Trophoblast cell (in vitro differentiated cells and primary cell): ENCODE results near the gene TBC1D16.

Experiments
- DNase-seq, 2 donors: peaks; one replicate each; pipeline ENCODE4 v3.0.0-alpha.2; 2016
- H2AFZ ChIP-seq: 2 replicates; pipeline ENCODE4 v1.6.1; 2013; ENCODE audit warnings: low read length, moderate library complexity, mild to moderate bottlenecking; ENCODE audit not compliant: insufficient read depth, poor library complexity
- H2AK5ac ChIP-seq: 2 replicates; pipeline ENCODE4 v1.6.1; 2013; ENCODE audit warnings: mild to moderate bottlenecking, low read length
- H2BK120ac ChIP-seq: 2 replicates; pipeline ENCODE4 v1.6.1; 2013; ENCODE audit warnings: low read length, mild to moderate bottlenecking, moderate library complexity; ENCODE audit not compliant: insufficient read depth, poor library complexity
- H2BK12ac ChIP-seq: 2 replicates; pipeline ENCODE4 v1.6.1; 2013; ENCODE audit warnings: mild to moderate bottlenecking, low read length, moderate library complexity
- H2BK5ac ChIP-seq: 2 replicates; pipeline ENCODE4 v1.6.1; 2013; ENCODE audit warnings: low read length, low read depth, moderate library complexity, mild to moderate bottlenecking; ENCODE audit not compliant: poor library complexity
- H3K14ac ChIP-seq: 2 replicates; pipeline ENCODE4 v1.6.1; 2013; ENCODE audit warnings: mild to moderate bottlenecking, low read length
- H3K18ac ChIP-seq: 2 replicates; pipeline ENCODE4 v1.6.1; 2013; ENCODE audit warnings: mild to moderate bottlenecking, low read length
- H3K23ac ChIP-seq: 2 replicates; pipeline ENCODE4 v1.6.1; 2013; ENCODE audit warnings: low read length
- H3K27ac ChIP-seq: 2 replicates; pipeline ENCODE4 v1.5.1; 2013; ENCODE audit warnings: low read depth, mild to moderate bottlenecking, inconsistent platforms, low read length, moderate library complexity
- H3K27me3 ChIP-seq: 2 replicates; pipeline ENCODE4 v1.6.1; 2013; ENCODE audit warnings: inconsistent platforms, mild to moderate bottlenecking, low read length, moderate library complexity; ENCODE audit not compliant: insufficient read depth
- H3K36me3 ChIP-seq, 2 experiments: 1 replicate in 1 of 2; 2 replicates in 1 of 2; pipeline ENCODE4 v1.6.1; 2013; ENCODE audit warnings: low read length in 2 of 2, mild to moderate bottlenecking in 2 of 2, moderate library complexity in 1 of 2; ENCODE audit not compliant: insufficient read depth in 2 of 2, control insufficient read depth in 1 of 2
- H3K4ac ChIP-seq: 2 replicates; pipeline ENCODE4 v1.6.1; 2013; ENCODE audit warnings: low read depth, mild to moderate bottlenecking, low read length, moderate library complexity
- H3K4me1 ChIP-seq, 2 experiments: 1 replicate in 1 of 2; 2 replicates in 1 of 2; pipeline ENCODE4 v1.6.1; 2013; ENCODE audit warnings: low read length in 2 of 2, mild to moderate bottlenecking in 2 of 2, moderate library complexity in 1 of 2; ENCODE audit not compliant: insufficient read depth in 2 of 2, control insufficient read depth in 1 of 2
- H3K4me2 ChIP-seq: 2 replicates; pipeline ENCODE4 v1.6.1; 2013; ENCODE audit warnings: inconsistent platforms, mild to moderate bottlenecking, low read length, moderate library complexity
- H3K4me3 ChIP-seq: 2 replicates; pipeline ENCODE4 v1.5.1; 2013; ENCODE audit warnings: mild to moderate bottlenecking, low read depth, low read length, inconsistent platforms
- H3K79me1 ChIP-seq: one replicate; pipeline ENCODE4 v1.6.1; 2013; ENCODE audit warnings: low read length
- H3K79me2 ChIP-seq: 2 replicates; pipeline ENCODE4 v1.6.1; 2013; ENCODE audit warnings: low read length, mild to moderate bottlenecking; ENCODE audit not compliant: control insufficient read depth, insufficient read depth, poor library complexity
- H3K9ac ChIP-seq: 2 replicates; pipeline ENCODE4 v1.6.1; 2013; ENCODE audit warnings: mild to moderate bottlenecking, low read length
- H3K9me3 ChIP-seq: 2 replicates; pipeline ENCODE4 v1.6.1; 2013; ENCODE audit warnings: low read depth, mild to moderate bottlenecking, control low read depth, inconsistent platforms, low read length; ENCODE audit not compliant: insufficient read depth
- H4K12ac ChIP-seq: 2 replicates; pipeline ENCODE4 v1.6.1; 2013; ENCODE audit warnings: low read depth, mild to moderate bottlenecking, low read length, moderate library complexity
- H4K8ac ChIP-seq: 2 replicates; pipeline ENCODE4 v1.6.1; 2013; ENCODE audit warnings: low read depth, mild to moderate bottlenecking, low read length, moderate library complexity
- H4K91ac ChIP-seq: one replicate; pipeline ENCODE4 v1.6.1; 2013; ENCODE audit warnings: low read depth, mild to moderate bottlenecking, low read length, moderate library complexity
- WGBS: extraction: QIAGEN DNeasy Blood & Tissue Kit; methylation state at CpG from one replicate; pipeline ENCODE4 v1.1.7; 2013; ENCODE audit warnings: missing lambda C conversion rate; ENCODE audit not compliant: insufficient read length, insufficient coverage; ENCODE audit errors: extremely low coverage; 5-methylcytosine and 5-hydroxymethylcytosine counted together

The TBC1D16 gene

GRCh38 chr17:80026359-80027042 is 9.2 kb downstream of the TBC1D16 start:
- no peak overlapping the region for H4K12ac ChIP-seq
- H3K18ac ChIP-seq = no peak overlapping the region
- H3K27me3 ChIP-seq = no peaks in the 10 kb centered on the region
- H3K79me2 ChIP-seq = no peaks in the 10 kb centered on the region
- H3K4me2 ChIP-seq = no peak overlapping the region
- H3K14ac ChIP-seq = no peak overlapping the region
- no peak overlapping the region for H2BK120ac ChIP-seq
- no peak overlapping the region for H3K23ac ChIP-seq
- no peak overlapping the region for H3K4me3 ChIP-seq
- H3K36me3 ChIP-seq = peaks cover 3 to 6% of the 10 kb centered on the region in 2 experiments
- H3K4ac ChIP-seq = no peak overlapping the region
- H2AFZ ChIP-seq = no peak overlapping the region
- no peak overlapping the region for H2BK5ac ChIP-seq
- DNase-seq = no peak
- H4K91ac ChIP-seq = no peak overlapping the region
- H3K79me1 ChIP-seq = no peaks in the 10 kb centered on the region
- H4K8ac ChIP-seq = no peak overlapping the region
- no peak overlapping the region for H3K9ac ChIP-seq
- H2BK12ac ChIP-seq = no peak overlapping the region
- peaks cover 11% of the 10 kb centered on the region for H3K9me3 ChIP-seq
- no CpG with 5 or more reads among the region's 10 CpGs for WGBS
- no peak overlapping the region for H3K27ac ChIP-seq
- no peak overlapping the region for H2AK5ac ChIP-seq
- H3K4me1 ChIP-seq = peaks cover 0 to 11% of the 10 kb centered on the region in 2 experiments

DNA sequence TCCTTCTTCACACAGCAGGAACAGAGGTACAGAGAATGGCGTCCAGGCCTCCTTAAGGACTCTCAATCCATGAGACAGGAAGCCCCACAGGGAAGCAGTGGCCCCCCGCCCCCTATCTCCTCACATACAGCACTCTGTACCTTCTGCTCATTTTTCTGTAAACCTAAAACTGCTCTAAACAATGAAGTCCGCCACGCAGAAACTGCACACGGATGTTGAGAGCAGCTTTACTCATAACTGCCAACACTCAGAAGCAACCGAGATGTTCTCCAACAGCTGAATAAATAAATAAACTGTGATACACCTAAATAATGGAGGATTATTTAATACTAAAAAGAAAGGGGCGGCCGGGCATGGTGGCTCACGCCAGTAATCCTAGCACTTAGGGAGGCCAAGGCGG is 9.9 kb downstream of the TBC1D16 start:
- H4K8ac ChIP-seq = no peak overlapping the region

DNA sequence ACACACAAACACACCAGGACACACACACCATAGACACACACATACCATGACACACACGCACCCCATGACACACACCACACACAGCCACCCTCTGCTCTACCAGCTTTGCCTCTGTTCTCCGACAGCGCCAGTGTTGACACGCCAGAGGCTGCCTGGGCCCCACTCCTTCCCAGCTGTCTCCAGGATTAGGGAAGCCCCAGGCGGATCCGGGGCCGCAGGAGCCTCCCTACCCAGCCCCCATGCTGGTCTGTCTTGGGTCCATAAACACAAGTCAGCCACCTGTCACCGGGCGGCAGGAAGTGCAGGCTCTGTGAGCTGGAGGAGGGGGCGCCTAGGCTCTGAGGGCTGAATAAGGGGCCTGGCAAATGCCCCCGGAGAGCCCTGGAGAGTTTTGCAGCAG is 10.5 kb downstream of the TBC1D16 start:
- Histone ChIP-seq H3K23ac (no peak overlapping the region), H3K14ac (no peak overlapping the region), H2BK5ac (no peak overlapping the region), H4K12ac (no peak overlapping the region), H3K4me2 (no peak overlapping the region), H3K9me3 (peaks cover 11% of the 10 kb centered on the region), H3K9ac (no peak overlapping the region), H3K4me3 (no peak overlapping the region), H3K27me3 (no peaks in the 10 kb centered on the region), H4K8ac (no peak overlapping the region), H3K4me1 (peaks cover 0 to 8% of the 10 kb centered on the region in 2 experiments), H2AFZ (no peak overlapping the region), H3K36me3 (peaks cover 0 to 5% of the 10 kb centered on the region in 2 experiments), H4K91ac (no peak overlapping the region), H3K79me1 (no peaks in the 10 kb centered on the region), H3K4ac (no peak overlapping the region), H2BK120ac (no peak overlapping the region), H3K18ac (no peak overlapping the region), H3K27ac (no peak overlapping the region), H3K79me2 (no peaks in the 10 kb centered on the region), H2AK5ac (no peak overlapping the region), H2BK12ac (no peak overlapping the region)
- WGBS = no CpG with 5 or more reads among the region's 11 CpGs
- peak; percentile 37 to 53 for DNase-seq

More for the DNA sequence above, 9.9 kb downstream of the TBC1D16 start:
- Histone ChIP-seq H3K9me3 (peaks cover 11% of the 10 kb centered on the region), H3K4me1 (peaks cover 0 to 11% of the 10 kb centered on the region in 2 experiments), H3K79me1 (no peaks in the 10 kb centered on the region), H3K4ac (no peak overlapping the region), H3K36me3 (peaks cover 3 to 6% of the 10 kb centered on the region in 2 experiments), H2BK5ac (no peak overlapping the region), H2AK5ac (no peak overlapping the region), H2AFZ (no peak overlapping the region), H3K4me2 (no peak overlapping the region), H3K9ac (no peak overlapping the region), H3K27me3 (no peaks in the 10 kb centered on the region), H4K12ac (no peak overlapping the region), H3K79me2 (no peaks in the 10 kb centered on the region), H3K23ac (no peak overlapping the region), H3K18ac (no peak overlapping the region), H4K91ac (no peak overlapping the region), H3K27ac (no peak overlapping the region), H2BK120ac (no peak overlapping the region), H3K4me3 (no peak overlapping the region), H2BK12ac (no peak overlapping the region), H3K14ac (no peak overlapping the region)
- DNase-seq = no peak
- no CpG with 5 or more reads among the region's 10 CpGs for WGBS

DNA sequence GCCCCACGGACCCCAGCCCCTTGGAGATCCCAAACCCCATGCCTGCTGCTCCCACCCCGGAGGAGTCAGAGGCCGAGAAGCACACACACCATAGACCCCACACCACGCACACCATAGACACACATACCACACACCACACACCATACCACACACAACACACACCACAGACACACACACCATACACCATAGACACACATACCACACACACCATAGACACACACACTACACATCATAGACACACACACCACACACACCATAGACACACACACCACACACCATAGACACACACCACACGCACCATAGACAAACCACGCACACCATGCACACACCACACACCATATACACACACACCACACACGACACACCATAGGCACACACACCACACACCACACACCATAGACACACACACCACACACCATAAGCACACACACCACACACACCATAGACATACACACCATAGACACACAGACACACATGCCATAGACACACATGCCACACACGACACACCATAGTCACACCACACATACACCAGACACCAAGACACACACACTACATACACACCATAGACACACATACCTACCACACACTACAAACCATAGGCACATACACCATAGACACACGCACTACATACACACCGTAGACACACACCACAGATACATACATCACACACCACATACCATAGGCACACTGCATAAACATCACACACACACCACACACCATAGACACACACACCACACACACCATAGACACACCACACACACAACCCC is 11.3 kb downstream of the TBC1D16 start:
- Histone ChIP-seq H3K27me3 (no peaks in the 10 kb centered on the region), H3K36me3 (peaks cover 0 to 4% of the 10 kb centered on the region in 2 experiments), H2AK5ac (no peak overlapping the region), H3K4ac (no peak overlapping the region), H2AFZ (no peak overlapping the region), H2BK5ac (no peak overlapping the region), H3K4me2 (no peak overlapping the region), H3K4me3 (peak overlapping the region; percentile 41), H3K18ac (no peak overlapping the region), H2BK120ac (no peak overlapping the region), H2BK12ac (no peak overlapping the region), H3K23ac (peak overlapping the region; percentile 94), H3K27ac (no peak overlapping the region), H3K14ac (no peak overlapping the region), H3K9me3 (peaks cover 11% of the 10 kb centered on the region), H3K79me1 (no peaks in the 10 kb centered on the region), H3K4me1 (peaks cover 0 to 5% of the 10 kb centered on the region in 2 experiments), H4K8ac (no peak overlapping the region), H4K91ac (no peak overlapping the region), H4K12ac (no peak overlapping the region), H3K9ac (no peak overlapping the region), H3K79me2 (no peaks in the 10 kb centered on the region)
- no CpG with 5 or more reads among the region's 10 CpGs for WGBS
- no peak for DNase-seq
